Kidney tubule cell (primary cell): ENCODE results near the gene ASPSCR1.

ENCODE experiments used
- DNase-seq: peaks from one replicate; pipeline ENCODE4 v3.0.0-alpha.2; 2018; ENCODE audit warnings: low spot score

ASPSCR1 gene

DNA sequence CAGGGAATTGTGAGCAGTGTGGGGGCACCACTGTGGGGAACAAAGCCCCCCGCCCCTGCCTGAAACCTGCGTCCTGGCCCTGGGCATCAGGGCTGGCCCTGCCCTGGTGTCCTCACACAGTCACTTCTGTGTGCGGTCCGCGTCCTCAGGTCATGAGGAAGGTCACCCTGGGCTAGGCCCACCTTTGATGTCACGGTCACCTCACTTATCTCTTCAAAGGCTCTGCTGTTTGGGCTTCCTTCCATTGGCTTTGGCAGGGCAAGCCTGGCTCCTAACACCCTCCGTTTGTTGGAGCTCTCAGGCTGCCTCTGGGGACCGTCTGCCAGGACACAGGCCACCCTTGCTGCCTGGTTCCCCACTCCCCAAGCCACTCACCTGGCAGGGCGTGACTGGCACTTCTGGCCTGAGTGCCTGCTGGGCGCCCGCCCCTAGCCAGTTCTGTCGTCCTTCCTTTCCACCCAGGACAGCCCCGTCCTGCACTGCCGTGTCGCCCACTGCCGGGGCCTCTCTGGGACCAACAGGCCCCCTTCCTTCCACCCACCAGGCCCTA lies 36.4 kb downstream of the ASPSCR1 start:
- no peak for DNase-seq

DNA sequence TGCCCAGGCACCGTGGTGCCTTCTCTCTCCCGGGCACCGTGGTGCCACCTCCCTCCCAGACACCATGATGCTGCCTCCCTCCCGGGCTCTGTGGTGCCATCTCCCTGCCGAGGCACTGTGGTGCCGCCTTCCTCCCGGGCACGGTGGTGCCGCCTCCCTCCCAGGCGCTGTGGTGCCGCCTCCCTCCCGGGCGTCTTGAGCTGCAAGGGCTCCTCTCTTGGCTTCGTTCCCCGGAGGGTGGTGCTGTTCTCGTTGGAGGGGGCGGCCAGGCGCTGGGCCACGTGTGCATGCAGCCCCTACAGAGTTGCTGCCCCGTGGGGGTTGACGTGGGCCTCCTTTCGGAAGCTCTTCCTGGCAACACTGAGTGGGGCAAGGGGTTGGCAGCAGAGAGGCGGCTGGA lies 37.0 kb downstream of the ASPSCR1 start:
- DNase-seq: no peak

DNA sequence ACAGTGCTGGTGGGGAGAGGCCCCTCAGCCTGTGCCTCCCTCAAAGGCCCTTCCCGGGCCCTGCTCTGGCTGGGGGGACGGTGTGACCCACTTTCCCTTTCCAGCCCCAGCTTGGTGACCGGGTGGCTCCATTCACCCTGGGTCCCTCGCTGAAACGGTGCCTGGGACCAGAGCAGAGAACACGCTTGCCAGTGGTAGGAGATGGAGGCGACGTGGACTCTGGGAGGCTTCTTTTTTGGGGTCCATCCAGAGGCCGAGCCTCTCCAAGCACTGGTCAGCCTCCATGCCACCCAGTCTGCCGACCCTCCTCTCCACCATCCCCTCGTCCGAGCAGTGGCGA lies 37.5 kb downstream of the ASPSCR1 start:
- DNase-seq: no peak

DNA sequence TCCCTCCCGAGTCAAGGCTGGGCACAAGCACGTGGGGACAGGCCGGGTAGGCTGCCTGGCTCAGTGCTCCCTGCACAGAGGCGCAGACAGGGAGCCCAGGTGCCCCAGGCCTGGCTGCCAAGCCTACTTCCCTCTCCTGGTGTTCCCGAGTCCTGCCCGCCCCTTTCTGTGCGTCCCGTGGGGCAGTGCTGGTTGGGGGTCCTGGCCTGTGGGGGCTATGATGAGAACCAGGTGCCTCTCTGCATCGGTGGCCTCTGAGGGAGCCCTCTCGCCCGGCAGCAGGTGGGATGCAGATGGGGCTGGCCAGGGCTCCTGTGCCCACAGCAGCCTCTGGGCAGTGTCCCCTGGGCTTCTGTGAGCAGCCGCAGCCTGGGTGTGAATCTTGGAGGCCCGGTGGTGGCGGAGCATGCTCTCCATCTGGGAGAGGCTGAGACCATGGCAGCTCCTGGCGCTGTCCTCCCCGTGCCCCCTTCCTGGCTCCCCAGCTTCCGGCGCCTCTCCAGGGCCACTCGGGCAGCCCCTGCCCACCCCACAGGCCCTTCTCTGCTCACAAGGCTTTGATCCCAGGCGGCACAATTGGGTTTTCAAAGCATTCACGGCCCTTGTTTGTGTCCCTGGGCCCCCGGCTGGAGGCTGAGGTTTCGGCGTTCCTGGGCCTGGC lies 38.0 kb downstream of the ASPSCR1 start:
- DNase-seq: no peak

DNA sequence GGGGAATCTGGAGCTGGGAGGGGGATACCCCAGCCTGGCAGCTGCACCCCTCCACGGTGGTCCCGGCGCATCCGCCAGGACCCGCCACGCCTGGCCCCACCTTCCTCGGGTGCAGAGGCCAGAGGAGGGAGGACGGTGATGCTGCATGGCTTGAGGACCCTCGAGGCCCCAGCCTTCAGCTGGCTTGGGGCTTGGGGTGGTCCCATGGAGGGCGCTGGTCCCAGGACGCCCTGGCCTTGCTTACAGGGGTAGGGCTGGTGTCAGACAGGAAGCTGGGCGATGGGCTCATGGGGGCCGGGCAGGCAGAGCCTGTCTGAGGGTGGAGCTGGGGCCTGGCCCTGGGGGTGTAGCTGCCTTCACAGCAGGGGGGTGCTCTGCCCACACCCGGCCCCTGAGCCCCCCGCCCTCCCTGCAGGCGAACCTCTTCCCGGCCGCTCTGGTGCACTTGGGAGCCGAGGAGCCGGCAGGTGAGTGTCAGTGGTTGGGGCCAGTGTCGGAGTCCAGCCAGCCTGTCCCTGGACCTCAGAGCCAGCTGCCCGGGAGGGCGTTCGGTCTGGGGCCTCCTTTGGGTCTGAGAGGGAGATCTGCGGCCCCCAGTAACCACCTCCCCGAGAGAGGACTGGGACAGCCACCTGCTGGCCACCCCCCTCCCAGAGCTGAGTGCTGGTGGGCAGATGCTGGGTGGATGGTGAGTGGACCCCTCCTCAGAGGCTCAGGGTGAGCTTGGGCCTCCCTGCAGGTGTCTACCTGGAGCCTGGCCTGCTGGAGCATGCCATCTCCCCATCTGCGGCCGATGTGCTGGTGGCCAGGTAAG lies 38.8 kb downstream of the ASPSCR1 start:
- DNase-seq: no peak

DNA sequence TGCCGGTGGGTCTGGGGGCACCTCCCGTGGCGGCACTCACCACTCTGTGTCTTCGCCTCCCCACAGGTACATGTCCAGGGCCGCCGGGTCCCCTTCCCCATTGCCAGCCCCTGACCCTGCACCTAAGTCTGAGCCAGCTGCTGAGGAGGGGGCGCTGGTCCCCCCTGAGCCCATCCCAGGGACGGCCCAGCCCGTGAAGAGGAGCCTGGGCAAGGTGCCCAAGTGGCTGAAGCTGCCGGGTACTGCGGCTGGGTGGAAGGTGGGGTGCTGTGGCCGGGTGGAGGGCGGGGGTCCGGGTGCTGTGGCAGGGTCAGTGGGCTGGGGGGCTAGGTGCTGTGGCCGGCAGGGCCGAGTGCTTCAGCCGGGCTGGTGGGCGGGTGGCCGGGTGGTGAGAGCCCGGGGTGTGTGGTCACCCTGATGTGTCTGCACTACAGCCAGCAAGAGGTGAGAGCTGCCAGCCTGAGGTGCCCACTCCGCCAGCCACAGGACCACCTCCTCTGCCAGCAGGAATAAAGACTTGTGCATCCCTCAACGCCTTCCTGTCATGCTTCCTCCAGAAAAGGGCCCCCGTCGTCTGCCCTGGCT lies 39.5 kb downstream of the ASPSCR1 start:
- no peak for DNase-seq

DNA sequence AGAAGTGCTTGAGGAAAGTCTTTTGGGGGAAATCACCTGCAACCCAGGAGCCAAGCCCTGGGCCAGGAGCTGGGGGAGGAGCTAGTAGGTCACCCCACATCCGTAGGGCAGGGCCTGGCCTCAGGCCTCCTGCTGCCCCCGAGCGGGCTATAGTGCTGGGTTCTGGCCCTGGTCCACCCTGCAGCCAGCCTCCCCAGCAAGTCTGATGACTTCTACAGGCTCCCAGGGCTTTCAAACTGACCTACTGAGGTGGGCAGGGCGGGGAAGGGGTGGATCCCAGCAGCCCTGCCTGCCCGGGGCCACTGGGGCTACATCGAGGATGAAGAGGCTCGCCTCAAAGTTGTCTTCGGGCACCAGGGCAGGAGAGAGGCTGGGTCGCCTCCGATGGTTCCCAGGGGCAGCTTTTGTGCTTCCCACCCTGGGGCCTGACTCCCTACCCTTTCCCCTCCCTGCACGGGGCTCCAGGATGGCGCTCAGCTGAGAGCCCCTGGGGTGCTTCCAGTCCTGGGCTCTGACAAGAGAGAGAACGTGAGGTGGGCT lies 40.3 kb downstream of the ASPSCR1 start:
- no peak for DNase-seq

DNA sequence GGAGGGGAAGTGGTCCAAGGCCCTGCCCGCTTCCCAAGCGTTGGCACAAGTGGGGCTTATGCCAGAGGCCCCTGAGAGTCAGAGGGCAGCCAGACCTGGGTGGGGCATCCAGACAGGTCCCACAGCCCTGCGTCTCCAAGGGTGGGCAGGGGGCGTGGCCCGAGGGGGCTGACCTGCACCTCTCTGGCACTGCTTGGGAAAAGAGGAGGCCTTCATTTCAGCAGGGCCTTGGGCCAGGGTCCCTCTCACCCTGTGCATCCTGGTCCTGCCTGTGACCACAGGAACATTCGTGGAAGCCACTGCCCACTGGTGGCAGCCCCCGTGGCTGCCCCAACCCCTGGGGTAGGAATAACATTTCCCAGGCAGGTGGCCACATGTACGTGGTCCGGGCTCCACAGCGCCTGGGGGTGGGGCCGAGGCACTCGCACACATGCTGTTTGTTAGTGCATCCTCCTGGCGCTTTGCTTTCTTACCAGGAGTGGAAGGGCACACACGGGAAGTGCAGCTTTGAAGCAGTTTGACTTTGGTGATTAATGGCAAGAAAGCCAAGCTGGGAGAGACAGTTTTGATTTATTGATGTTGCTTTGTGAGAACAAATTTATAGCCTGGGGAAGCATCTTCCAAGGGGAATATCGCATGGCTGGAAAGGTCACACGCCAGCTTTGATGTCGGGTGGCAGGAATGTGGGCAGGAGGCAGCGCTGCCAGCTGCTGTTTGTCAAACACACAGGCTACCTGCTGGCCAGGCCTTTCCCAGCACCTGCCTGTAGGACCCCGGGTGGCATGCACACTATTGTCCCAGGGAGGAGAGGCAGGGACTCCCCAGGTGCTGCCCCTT lies 40.9 kb downstream of the ASPSCR1 start:
- DNase-seq: no peak

DNA sequence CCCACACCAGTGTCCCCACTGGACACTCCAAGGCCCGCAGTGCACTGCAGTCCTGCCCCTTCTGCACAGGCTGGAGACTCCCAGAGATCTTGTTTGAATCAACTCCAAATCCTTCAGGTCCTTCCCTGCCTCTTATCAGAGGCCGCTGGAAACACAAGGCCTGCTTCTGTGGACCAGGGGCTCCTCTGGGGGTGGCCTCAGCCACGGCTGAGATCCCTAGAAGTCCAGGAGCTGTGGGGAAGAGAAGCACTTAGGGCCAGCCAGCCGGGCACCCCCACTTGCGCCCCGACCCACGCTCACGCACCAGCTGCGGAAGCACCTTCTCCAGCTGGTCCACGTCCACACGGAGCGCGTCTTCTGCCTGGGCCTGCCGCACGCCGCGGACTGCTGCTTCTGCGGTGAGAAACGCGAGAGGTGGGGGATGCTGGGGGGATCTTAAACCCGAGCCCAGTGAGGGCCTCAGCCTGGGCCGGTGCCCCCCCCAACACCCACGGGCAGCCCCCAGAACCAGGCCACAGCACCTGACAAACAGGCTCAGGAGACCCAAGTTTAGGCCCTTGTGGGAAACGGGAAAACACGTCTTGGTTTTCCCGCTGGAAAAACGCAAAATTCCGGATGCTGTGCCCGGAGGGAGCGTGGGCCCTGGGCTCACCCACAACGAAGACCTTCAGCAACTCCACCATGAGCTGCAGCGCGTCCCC lies 41.7 kb downstream of the ASPSCR1 start:
- no peak for DNase-seq

DNA sequence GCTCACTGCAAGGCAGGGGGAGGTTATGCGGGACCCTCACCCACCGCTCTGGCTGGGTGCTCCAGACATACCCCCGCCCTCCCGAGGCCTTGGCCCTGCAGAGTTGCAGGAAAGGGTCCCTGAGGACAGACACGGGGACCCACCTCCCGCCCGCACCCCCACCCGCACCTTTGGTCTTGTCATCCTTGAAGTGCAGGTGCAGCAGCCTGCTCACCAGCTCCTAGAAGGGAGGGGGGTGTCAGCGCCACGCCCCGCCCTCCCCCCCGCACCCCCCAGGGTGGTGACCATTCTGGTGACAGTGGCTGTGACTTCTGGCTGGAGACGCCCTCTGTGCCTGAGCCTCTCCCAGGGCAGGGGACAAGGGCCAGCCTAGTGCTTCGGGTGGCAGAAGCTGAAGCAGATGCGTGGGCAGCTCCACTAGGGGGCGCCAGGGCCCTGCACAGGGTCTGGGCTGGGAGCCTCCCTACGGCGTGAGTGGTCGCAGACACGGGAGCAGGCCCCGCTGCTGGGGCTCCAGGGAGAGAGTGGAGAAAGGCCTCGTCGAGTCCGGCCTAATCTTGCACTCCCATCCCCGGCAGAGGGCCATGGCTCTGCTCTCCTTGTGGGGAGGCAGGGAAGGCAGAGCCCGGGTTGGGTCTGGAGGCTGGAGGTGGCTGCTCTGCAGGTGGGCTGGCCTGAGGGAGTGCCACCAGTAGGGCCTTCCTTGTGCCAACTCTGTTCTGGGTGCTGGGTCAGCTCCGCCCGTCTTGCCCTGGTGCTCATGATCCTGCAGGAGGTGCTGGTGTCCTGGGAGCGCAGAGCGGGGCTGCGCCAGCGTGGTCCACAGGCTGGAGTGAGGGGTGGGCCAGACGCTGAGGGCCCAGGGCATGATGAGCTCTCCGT lies 42.5 kb downstream of the ASPSCR1 start:
- DNase-seq: peak; percentile 54

DNA sequence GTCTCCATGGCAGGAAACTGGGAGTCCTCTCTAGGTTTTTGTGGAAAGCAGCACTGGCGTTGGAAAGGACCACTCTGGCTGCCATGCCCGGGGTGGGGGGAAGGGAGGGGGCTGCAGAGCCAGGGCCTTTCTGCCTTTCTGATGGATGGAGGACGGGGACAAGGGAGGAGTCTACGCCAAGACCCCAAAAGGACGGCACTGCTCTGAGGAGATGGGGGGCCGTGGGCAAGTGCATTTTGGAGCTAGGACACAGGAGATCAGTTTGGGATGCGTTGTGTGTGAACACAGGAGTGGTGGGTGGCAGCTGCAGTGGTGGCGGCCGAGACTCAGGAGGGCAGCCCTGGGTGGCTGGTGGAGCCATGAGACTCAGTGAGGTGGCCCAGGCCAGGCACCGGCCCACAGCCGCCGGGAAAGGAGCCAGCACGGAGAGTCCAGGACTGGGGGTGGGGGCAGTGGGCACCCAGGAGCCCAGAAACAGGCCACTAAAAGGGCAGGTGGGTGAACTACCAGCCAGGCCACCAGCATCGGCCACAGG lies 43.2 kb downstream of the ASPSCR1 start:
- DNase-seq: no peak

DNA sequence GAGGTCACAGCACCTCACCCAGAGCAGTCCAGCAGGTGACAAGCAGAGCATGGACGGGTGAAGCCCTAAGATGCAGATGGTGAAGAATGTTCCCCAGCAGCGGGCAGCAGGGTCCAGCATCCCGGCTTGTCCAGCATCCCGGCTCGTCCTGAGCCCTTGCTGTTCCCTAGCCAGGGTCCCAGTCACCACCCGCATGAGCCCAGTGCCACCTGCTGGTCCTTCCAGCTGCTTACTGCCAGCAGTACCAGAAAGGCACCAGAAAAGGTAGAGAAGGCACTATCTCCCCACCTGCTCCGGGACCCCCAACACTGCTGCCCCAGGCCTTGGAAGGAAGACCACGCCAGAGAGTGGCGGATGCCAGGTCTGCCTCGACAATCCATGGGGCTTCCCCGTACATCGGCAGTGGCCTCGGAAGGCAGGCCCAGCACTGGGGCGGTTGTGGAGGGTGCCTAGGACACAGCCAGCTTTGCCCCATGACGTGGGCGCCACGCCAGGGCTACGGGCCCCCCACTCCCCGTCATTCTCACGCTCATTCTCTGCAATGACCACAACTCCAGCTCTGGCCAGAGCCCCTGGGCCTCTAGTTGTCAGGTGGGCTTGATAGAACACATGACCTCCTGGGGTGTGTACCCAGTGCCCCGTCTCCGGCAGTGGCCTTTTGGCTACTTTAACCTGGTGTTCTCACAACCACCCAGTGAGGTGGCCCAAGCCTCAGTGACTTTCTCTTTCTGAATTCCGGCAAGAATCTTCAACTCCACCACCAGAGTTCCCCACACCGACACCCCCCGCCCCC lies 43.9 kb downstream of the ASPSCR1 start:
- DNase-seq: peak; percentile 80

DNA sequence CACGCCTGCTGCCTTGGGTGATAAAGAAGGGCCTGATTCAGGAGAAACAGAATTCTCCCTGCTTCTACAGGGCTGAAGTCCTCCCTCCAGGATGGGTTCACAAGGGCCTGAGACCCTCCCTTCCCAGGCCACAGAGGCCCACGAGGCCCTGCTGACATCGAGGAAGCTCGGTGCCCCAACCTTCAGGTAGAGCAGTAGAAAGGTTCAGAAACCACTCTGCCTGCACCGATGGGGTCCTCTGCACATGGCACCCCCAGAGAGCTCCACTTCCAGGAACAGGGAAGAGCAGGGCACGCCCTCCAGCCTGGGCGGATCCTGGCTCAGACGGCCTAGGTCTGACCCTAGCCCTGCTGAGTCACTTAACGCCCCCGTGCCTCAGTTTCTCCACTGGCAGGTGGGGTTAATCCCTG lies 44.5 kb downstream of the ASPSCR1 start:
- peak; percentile 16 for DNase-seq

DNA sequence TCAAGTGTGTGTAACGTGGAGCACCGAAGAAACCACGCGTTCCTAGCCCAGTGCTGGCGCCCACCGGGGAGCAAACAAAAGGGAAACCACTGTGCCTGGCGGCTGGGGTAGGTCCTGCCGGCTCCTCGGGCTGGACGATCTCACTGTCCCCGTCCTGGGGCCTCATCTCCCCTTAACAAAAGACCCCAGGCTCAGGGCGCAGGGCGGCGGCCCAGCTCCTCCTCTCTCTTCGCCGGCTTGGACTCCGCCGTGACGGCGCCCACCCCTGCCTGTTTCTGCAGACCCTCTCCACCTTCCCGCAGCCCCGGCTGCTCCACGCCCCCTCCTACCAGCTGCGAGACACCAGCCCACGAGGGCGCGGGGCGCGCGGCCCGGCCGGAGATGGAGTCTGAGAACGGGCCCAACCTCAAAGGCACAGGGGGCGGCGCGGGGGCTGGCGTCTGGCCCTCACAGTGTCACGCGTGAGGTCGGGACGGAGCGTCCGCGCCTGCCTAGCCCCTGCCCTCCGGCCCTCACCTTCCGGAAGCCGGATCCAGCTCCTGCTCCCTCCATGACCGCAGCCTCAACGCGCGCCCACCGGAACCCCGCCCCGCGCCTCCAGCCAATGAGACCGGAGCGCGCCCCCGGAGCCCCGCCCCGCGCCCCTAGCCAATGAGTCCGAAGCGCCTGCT lies 45.0 kb downstream of the ASPSCR1 start, which contains the start of gene CENPX:
Gene CENPX (minus strand): TSS at position 569 of the 671 bp plus-strand sequence. CDS start 17 bp downstream, at position 552.
- no peak for DNase-seq

DNA sequence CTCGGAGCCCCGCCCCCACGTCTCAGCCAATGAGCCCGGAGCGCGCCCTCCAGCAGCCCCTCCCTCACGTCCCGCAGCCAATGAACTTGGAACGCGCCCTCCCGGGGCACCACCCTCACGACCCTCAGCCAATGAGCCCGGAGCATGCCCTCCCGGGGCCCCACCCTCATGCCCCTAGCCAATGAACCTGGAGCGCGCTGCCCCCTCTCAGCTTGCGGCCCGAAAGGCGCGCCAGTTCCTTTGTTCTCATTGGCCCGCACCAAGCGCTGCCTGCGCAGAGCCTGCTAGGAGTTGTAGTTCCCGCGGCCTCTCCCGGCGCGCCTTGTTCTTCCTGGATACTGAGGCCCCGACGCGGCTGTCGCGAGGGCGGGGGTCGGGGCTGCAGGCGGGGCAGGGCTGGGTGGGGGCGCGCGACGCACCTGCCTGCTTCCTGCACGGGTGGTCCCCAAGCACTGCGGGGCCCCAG lies 45.6 kb downstream of the ASPSCR1 start, which contains the start of gene LRRC45:
Gene LRRC45 (plus strand): TSS at position 325 of the 466 bp plus-strand sequence. CDS start 339 bp downstream, outside the sequence.
- DNase-seq: peak; percentile 100

DNA sequence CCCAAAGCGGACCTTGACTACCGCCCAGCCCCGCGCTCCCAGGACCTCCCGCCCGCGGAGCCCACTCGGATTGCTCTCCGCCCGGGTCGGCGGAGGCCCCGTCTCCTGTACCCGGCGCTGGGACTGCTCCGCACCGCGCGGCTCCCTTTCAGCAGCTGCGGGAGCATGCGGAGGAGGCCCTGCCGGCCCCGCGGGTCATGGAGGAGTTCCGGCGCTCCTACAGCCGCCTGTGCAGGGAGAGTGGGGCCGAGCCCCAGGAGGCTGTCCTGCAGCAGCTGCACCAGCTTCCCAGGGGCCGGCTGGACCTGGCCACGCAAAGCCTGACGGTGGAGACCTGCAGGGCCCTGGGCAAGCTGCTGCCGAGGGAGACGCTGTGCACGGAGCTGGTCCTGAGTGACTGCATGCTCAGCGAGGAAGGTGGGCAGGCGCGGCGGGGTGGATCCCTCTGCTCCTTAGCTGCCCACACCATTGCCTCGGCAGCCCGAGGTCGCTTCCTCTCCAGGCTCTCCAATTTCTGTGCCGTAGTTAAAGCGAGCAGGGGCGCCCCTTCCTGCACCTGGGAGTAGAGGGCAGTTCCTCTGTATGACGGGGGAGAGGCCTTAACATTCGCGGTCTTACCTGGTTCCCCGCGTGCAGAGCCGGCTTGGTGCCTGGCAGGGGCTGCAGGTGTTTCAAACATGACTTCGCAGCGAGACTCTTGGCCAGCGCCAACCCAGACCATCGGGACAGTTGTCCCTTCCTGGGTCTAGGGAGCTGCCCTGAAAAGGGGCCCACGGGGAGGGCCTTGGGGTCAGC lies 46.2 kb downstream of the ASPSCR1 start:
- peak; percentile 36 for DNase-seq

DNA sequence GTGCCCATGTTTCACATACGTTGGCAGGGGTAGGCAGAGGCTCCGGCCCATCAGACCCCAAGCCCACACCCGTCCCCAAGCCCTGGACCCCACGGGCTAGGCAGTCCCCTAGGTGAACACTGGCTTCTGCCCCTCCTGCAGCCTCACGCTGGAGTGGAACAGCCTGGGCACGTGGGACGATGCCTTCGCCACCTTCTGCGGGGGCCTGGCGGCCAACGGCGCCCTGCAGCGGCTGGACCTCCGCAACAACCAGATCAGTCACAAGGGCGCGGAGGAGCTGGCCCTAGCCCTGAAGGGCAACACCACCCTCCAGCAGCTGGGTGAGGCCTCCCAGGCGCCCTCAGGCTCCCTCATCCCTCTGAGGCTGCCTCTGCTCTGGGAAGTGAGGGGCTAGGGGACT lies 47.4 kb downstream of the ASPSCR1 start:
- no peak for DNase-seq
